ENCODE data around the gene ABT1. TPM values are rescaled to one million over a fixed set of nuclear protein-coding genes. Genes with fewer than 3 reads are reported as not detected.

The ABT1 gene
- total RNA-seq, 2 donors from 2014 or later: 7.3 to 8.8 TPM

DNA sequence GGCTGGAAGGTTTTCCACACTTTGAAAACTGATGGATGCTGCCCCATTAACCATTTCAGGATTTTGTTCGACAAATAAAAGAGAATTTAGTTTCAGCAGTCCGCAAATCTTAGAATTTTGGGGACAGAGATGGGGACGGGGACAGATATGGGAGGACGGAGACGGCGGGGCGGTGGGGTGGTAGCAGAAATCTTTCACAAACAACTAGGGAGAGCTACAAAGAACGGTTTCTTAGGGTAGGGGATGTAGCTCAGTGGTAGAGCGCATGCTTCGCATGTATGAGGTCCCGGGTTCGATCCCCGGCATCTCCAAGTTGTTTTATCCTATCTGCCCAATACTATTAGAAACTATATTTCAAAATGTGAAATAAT is 43.5 kb upstream of the ABT1 start:
- H3K27me3 ChIP-seq: no peaks in the 10 kb centered on the region
- no peaks in the 10 kb centered on the region for H3K9me3 ChIP-seq
- DNase-seq (ENCODE audit: low spot score): peak; percentile 70
- H3K4me3 ChIP-seq: peak overlapping the region; percentile 47 to 56
- H3K36me3 ChIP-seq: no peaks in the 10 kb centered on the region
- H3K27ac ChIP-seq: peak overlapping the region; percentile 85 to 87
- TF ChIP-seq, protein P1, sequence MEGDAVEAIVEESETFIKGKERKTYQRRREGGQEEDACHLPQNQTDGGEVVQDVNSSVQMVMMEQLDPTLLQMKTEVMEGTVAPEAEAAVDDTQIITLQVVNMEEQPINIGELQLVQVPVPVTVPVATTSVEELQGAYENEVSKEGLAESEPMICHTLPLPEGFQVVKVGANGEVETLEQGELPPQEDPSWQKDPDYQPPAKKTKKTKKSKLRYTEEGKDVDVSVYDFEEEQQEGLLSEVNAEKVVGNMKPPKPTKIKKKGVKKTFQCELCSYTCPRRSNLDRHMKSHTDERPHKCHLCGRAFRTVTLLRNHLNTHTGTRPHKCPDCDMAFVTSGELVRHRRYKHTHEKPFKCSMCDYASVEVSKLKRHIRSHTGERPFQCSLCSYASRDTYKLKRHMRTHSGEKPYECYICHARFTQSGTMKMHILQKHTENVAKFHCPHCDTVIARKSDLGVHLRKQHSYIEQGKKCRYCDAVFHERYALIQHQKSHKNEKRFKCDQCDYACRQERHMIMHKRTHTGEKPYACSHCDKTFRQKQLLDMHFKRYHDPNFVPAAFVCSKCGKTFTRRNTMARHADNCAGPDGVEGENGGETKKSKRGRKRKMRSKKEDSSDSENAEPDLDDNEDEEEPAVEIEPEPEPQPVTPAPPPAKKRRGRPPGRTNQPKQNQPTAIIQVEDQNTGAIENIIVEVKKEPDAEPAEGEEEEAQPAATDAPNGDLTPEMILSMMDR (IDR thresholded peaks at IDR 0.05): no peak
- H3K4me1 ChIP-seq: peaks cover 0 to 17% of the 10 kb centered on the region in 2 donors

DNA sequence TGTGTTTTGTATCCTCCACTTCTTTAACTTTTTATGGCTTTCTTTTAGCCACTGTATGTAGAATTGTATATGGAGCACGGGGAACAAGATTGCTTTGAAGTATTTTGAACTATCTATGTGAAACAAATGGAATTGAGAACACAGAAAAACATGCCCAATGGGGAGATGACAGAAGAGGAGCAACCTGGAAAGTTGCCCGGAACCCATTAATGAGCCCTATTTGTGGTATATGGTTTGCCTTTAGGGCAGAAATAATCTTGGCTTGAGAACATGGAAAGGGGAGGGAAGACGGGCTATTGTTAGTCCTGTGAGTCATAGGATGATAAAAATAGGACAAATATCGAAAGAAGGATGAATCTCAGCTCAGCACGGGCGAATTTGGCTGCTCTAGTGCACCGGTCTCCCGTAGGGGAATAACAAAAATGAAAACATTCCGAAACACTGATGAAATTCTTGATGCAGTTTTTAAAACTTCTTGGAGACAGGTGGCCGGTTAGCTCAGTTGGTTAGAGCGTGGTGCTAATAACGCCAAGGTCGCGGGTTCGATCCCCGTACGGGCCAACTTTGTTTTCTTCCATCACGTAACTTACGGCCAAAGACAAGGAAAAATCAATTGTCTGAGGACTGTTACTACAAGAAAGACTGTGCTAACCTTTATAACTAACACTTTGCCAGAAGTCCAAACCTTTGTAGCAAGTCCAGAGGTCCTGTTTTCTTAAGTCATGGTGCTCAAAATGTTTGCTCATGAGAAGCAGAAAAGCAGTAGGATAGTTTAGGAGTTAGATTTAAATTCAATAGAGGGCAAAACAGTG is 42.9 kb upstream of the ABT1 start:
- Histone ChIP-seq H3K27me3 (no peaks in the 10 kb centered on the region), H3K4me3 (peak overlapping the region; percentile 47 to 56), H3K4me1 (peaks cover 0 to 17% of the 10 kb centered on the region in 2 donors), H3K9me3 (no peaks in the 10 kb centered on the region), H3K27ac (peak overlapping the region; percentile 85 to 87), H3K36me3 (no peaks in the 10 kb centered on the region)
- peak; percentile 87 for DNase-seq (ENCODE audit: low spot score)
- TF ChIP-seq, protein P1 (IDR thresholded peaks at IDR 0.05): no peak

DNA sequence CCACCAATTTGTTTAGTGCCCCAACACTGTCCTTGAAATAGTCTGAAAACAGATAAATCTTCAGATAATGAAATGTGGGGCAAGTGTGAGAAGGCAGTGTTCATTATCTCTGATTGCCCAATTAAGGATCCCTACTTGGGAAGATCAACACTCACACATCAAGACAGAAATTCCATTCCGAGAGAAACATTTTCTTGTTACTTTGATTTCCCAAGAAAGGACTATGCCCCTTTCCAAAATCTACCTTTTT is 42.4 kb upstream of the ABT1 start:
- Histone ChIP-seq H3K4me1 (peaks cover 0 to 17% of the 10 kb centered on the region in 2 donors), H3K27ac (peak overlapping the region; percentile 85 to 87), H3K36me3 (no peaks in the 10 kb centered on the region), H3K27me3 (no peaks in the 10 kb centered on the region), H3K4me3 (peak overlapping the region; percentile 6 to 56), H3K9me3 (no peaks in the 10 kb centered on the region)
- TF ChIP-seq, protein P1 (IDR thresholded peaks at IDR 0.05): no peak
- DNase-seq (ENCODE audit: low spot score): no peak

DNA sequence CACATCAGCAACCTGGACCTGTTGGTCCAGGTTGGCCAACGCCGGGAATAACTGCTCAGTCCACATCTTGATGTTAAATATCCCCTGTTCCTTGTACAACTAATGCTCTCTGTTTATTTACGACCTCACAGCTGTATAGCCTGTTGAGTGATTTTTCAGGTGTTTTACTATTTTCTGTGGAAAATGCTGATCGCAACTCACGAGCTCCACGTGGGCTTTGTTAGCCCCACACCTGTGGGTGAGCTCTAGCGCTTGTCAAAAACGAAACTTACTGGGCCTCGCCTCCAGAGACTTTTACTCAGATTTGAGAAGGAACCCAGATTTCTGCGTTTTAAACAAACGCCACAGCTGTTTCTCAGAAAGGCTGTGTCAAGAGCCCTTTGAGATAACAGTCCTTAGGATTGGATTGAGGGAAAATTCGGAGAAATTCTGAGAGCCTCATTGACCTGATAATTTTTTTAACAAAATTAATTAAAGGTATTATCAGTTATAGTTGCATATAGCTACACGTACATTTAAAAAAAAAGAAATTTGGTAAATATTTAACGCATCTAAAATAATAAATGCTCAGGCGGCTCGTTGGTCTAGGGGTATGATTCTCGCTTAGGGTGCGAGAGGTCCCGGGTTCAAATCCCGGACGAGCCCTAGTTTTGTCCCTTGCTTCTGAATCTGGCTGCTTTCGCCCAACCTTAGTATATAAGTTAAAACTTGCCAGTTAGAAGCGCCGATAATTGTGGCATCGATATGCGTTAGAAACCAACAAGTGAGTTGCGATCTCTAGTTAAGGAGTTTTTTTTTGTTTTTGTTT is 41.9 kb upstream of the ABT1 start:
- Histone ChIP-seq H3K4me3 (peak overlapping the region; percentile 6 to 56), H3K9me3 (no peaks in the 10 kb centered on the region), H3K36me3 (no peaks in the 10 kb centered on the region), H3K27me3 (no peaks in the 10 kb centered on the region), H3K27ac (peak overlapping the region; percentile 85 to 87), H3K4me1 (peaks cover 0 to 17% of the 10 kb centered on the region in 2 donors)
- TF ChIP-seq, protein P1 (IDR thresholded peaks at IDR 0.05): no peak
- DNase-seq (ENCODE audit: low spot score): no peak

DNA sequence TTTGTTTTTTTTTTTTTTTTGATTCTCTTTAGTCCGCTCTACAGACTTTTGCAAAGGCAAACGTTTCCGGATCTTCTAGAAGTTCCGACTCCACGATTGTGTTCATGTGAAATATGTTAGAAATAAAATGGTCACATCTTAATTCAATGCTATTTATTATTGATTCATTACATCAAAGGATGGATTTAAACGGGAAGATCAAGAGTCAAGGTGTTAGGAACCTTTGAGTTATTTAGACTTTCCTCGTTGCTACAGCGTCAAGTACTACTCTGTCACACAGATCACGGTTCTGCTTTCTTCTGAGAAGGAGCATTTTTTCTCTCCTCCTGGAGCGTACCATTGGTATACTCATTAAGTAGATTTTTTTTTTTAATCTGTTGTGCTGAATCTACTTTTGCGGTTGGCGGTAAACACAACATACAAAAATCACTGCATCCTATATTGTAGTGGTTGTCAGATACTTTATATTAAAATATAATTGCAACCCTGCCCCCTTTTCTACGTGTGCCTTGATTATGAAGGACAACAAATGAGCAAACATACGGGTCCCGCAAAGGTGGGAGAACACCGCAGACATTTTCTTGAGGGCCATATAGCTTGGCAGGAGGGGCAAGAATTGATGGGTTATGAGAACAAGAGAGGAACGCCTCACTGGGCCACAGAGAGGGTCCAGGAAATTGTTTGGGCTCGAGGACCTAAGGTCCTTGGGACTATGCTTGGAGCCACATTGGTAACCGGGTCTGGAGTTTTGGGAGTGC is 41.1 kb upstream of the ABT1 start:
- H3K9me3 ChIP-seq: no peaks in the 10 kb centered on the region
- H3K4me1 ChIP-seq: peaks cover 0 to 17% of the 10 kb centered on the region in 2 donors
- H3K36me3 ChIP-seq: no peaks in the 10 kb centered on the region
- TF ChIP-seq, protein P1 (IDR thresholded peaks at IDR 0.05): no peak
- H3K27me3 ChIP-seq: no peaks in the 10 kb centered on the region
- H3K27ac ChIP-seq: no peak overlapping the region
- H3K4me3 ChIP-seq: no peak overlapping the region
- DNase-seq (ENCODE audit: low spot score): no peak
